GM23248 (cell line): Measurements from ENCODE around the gene MACROD2. TPM values are rescaled to one million over a fixed set of nuclear protein-coding genes. Genes with fewer than 3 reads are reported as not detected.

Source experiments
- DNase-seq: peaks from one replicate; pipeline ENCODE4 v3.0.0-alpha.2; 2015
- H2AFZ ChIP-seq: fragments of 200-600 bp; sonication (generic); 2 replicates; pipeline ENCODE4 v1.6.1; 2016; ENCODE audit warnings: antibody characterized with exemption
- H3F3A ChIP-seq: fragments of 200-600 bp; sonication (generic); 2 replicates; pipeline ENCODE4 v1.6.1; 2016; ENCODE audit warnings: mild to moderate bottlenecking, antibody characterized with exemption, mixed run types; ENCODE audit not compliant: insufficient read depth
- H3K27ac ChIP-seq: fragments of 200-600 bp; sonication (generic); 2 replicates; pipeline ENCODE4 v1.5.1; 2016; ENCODE audit warnings: mild to moderate bottlenecking
- H3K27me3 ChIP-seq: fragments of 200-600 bp; sonication (generic); replicated peaks from 2 replicates; pipeline ENCODE4 v1.6.1; 2016; ENCODE audit warnings: mild to moderate bottlenecking; ENCODE audit not compliant: insufficient read depth
- H3K36me3 ChIP-seq: fragments of 200-600 bp; sonication (generic); 2 replicates; pipeline ENCODE4 v1.6.1; 2016; ENCODE audit warnings: low read depth, mild to moderate bottlenecking
- H3K4me1 ChIP-seq: fragments of 200-600 bp; sonication (generic); 2 replicates; pipeline ENCODE4 v1.6.1; 2016; ENCODE audit warnings: mild to moderate bottlenecking; ENCODE audit not compliant: insufficient read depth
- H3K4me2 ChIP-seq: fragments of 200-600 bp; sonication (generic); one replicate; pipeline ENCODE4 v1.6.1; 2016; ENCODE audit warnings: mild to moderate bottlenecking; ENCODE audit not compliant: unreplicated experiment
- H3K4me3 ChIP-seq: fragments of 200-600 bp; sonication (generic); 2 replicates; pipeline ENCODE4 v1.5.1; 2016; ENCODE audit warnings: mild to moderate bottlenecking
- H3K79me2 ChIP-seq: fragments of 200-600 bp; sonication (generic); 2 replicates; pipeline ENCODE4 v1.6.1; 2016; ENCODE audit warnings: mild to moderate bottlenecking; ENCODE audit not compliant: insufficient read depth
- H3K9ac ChIP-seq: fragments of 200-600 bp; sonication (generic); 2 replicates; pipeline ENCODE4 v1.6.1; 2016; ENCODE audit warnings: mild to moderate bottlenecking
- H3K9me2 ChIP-seq: fragments of 200-600 bp; sonication (generic); 2 replicates; pipeline ENCODE4 v1.6.1; 2016; ENCODE audit warnings: mixed run types, mild to moderate bottlenecking, moderate library complexity; ENCODE audit not compliant: insufficient read depth
- H3K9me3 ChIP-seq: fragments of 200-600 bp; sonication (generic); one replicate; pipeline ENCODE4 v1.6.1; 2017; ENCODE audit warnings: low read depth
- H4K20me1 ChIP-seq: fragments of 200-600 bp; sonication (generic); 2 replicates; pipeline ENCODE4 v1.6.0; 2016; ENCODE audit not compliant: insufficient read depth
- EZH2 ChIP-seq: fragments of 200-600 bp; sonication (generic); IDR thresholded peaks from 2 replicates; pipeline ENCODE4 v1.6.1; 2018; ENCODE audit warnings: antibody characterized with exemption, mild to moderate bottlenecking; ENCODE audit not compliant: insufficient read depth, poor library complexity, severe bottlenecking
- EZH2phosphoT487 ChIP-seq: fragments of 200-600 bp; sonication (generic); IDR thresholded peaks from 2 replicates; pipeline ENCODE4 v1.6.1; 2018; ENCODE audit warnings: antibody characterized with exemption, moderate library complexity, mild to moderate bottlenecking, low read depth; ENCODE audit not compliant: insufficient read depth
- WGBS, 2 experiments: methylation state at CpG; one replicate each; pipeline ENCODE4 v1.1.6; 2015 to 2017; ENCODE audit warnings: low lambda C conversion rate in 2 of 2, low coverage in 1 of 2; ENCODE audit errors: missing lambda C conversion rate in 2 of 2; 5-methylcytosine and 5-hydroxymethylcytosine counted together
- in situ Hi-C: fragments of 300-500 bp; cut with MboI; formaldehyde crosslinking; loops from 2 replicates; pipeline ENCODE4 v1.15.0; 2020
- polyA plus RNA-seq: library from polyadenylated mRNA; unstranded; fragments of >200 nt; fragmentation: Nextera tagmentation; extraction: Ambion mirVana; gene quantifications from 2 replicates; pipeline ENCODE4 v1.2.1, GENCODE V29; 2016
- total RNA-seq: library from RNA; depleted of rRNA; stranded (reverse); fragments of >200 nt; shearing (Covaris generic); gene quantifications from 2 replicates; pipeline ENCODE4 v1.2.3, GENCODE V29; 2014

Gene MACROD2
- total and polyA plus RNA-seq, 2 experiments from 2014 or later = 1.1 to 3.1 TPM

DNA sequence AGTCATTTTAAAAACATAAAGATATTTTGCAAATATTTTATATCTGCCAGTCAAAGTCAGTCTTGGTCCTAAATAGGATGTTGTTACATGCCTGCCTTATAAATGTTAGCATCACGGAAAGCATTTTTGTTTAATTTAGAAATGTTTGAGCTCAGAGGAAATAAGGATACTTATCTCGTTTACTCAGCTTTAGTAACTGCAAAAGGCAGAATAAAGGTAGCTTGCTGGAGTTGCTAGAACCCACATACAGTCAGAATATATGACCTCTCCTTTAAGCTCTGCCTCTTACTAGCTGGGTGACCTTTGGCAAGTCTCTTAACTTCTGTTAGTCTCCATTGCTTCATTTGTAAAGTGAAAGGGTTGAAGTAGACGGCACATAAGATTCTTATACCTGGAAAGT, 1710.7 kb downstream of the MACROD2 start:
- Histone ChIP-seq H3K27me3 (no peaks in the 10 kb centered on the region), H3F3A (peaks cover 11% of the 10 kb centered on the region), H3K4me3 (no peak overlapping the region), H4K20me1 (no peaks in the 10 kb centered on the region), H3K79me2 (no peaks in the 10 kb centered on the region), H3K4me1 (peaks cover 14% of the 10 kb centered on the region), H3K4me2 (no peak overlapping the region), H2AFZ (no peak overlapping the region), H3K9me2 (no peaks in the 10 kb centered on the region), H3K36me3 (no peaks in the 10 kb centered on the region), H3K9me3 (no peaks in the 10 kb centered on the region), H3K9ac (no peak overlapping the region), H3K27ac (no peak overlapping the region)
- TF ChIP-seq EZH2 (no peak), EZH2phosphoT487 (no peak)
- WGBS, 2 experiments = 74 to 76% methylated on average over 3 of the region's 3 CpGs
- no peak for DNase-seq
- in situ Hi-C loops = no loop called here

DNA sequence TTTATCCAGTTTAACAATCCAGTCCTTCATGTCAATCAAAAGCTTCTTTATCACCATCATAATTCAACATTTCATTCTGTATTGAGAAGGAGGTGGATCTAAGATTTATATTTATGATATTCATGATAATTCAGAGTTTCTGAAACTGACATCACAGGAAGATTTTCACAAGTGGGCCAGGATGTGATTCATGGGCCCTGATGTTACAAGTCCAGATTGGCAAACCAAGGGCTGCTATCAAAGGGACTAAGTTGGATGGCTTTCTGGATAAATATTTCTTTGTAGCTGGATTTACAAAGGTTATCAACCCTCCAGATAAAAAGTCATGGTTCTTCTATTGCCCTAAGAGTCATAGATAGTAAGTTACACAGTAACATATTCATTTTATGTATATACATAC, 1711.4 kb downstream of the MACROD2 start:
- in situ Hi-C loops = no loop called here
- Histone ChIP-seq H3K27me3 (no peaks in the 10 kb centered on the region), H3K9ac (no peak overlapping the region), H3K4me1 (peaks cover 14% of the 10 kb centered on the region), H3K36me3 (no peaks in the 10 kb centered on the region), H3K4me2 (no peak overlapping the region), H3K9me3 (no peaks in the 10 kb centered on the region), H4K20me1 (no peaks in the 10 kb centered on the region), H3K79me2 (no peaks in the 10 kb centered on the region), H3K4me3 (no peak overlapping the region), H3K27ac (no peak overlapping the region), H3F3A (peaks cover 11% of the 10 kb centered on the region), H2AFZ (no peak overlapping the region), H3K9me2 (no peaks in the 10 kb centered on the region)
- peak; percentile 22 for DNase-seq
- no peak for TF ChIP-seq EZH2phosphoT487
- no peak for TF ChIP-seq EZH2

DNA sequence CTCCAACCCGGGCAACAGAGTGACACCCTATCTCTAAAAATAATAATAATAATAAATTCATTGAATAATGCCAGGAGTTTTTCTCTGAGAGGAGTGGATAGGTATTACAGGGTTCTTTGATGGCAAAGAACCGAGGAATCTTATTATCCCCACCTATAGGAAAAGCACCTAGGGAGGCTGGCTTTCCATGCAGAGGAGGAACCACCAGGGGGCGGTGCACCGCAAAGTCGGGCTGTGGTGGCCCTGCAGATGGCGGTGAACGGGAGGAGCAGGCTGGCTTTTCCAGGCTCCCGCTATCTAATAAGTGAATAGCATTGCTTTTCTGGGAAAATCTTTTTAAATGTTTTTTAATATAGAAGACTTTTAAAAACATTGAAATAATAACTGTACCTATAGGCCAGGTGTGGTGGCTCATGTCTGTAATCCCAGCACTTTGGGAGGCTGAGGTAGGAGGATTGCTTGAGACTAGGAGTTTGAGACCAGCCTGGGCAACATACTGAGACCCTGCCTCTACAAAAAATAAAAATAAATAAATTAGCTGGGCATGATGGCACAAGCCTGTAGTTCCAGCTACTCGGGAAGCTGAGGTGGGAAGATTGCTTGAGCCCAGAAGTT, 1713.8 kb downstream of the MACROD2 start:
- no peaks in the 10 kb centered on the region for H3K9me3 ChIP-seq
- no peak for TF ChIP-seq EZH2phosphoT487
- no peak for TF ChIP-seq EZH2
- no peaks in the 10 kb centered on the region for H3K27me3 ChIP-seq
- no peaks in the 10 kb centered on the region for H3K36me3 ChIP-seq
- peak; percentile 24 for DNase-seq
- H3K4me3 ChIP-seq = no peak overlapping the region
- no peak overlapping the region for H3K4me2 ChIP-seq
- WGBS, 2 experiments = 59 to 71% methylated on average over 9 of the region's 9 CpGs
- H3K9ac ChIP-seq = no peak overlapping the region
- H2AFZ ChIP-seq = no peak overlapping the region
- H3K79me2 ChIP-seq = no peaks in the 10 kb centered on the region
- no peaks in the 10 kb centered on the region for H3K9me2 ChIP-seq
- in situ Hi-C loops = no loop called here
- H3K4me1 ChIP-seq = peaks cover 5% of the 10 kb centered on the region; the same call in 1 of the 2 replicates
- H4K20me1 ChIP-seq = no peaks in the 10 kb centered on the region
- H3K27ac ChIP-seq = no peak overlapping the region
- no peaks in the 10 kb centered on the region for H3F3A ChIP-seq

DNA sequence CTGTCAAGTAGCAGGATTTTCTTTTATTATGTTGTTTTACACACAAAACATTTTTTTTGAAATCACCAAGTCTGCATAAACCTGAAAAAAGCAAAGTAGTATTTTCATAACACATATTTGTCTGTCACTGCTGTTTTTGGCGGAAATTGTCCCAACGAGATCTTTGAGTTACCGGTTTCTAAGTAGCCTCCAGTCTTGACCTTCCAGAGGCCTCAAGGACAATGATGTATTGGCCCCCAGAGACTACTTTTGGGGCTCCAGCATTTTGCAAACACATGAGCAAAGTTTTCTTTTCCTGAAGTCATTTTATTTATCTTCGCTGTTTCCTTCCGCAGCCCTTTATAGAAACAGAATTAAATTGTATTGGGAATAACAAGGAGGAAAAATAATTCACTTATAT, 1715.3 kb downstream of the MACROD2 start:
- WGBS, 2 experiments = 94 to 96% methylated on average over 5 of the region's 5 CpGs
- no peak overlapping the region for H3K4me3 ChIP-seq
- no peaks in the 10 kb centered on the region for H3K27me3 ChIP-seq
- in situ Hi-C loops = no loop called here
- H2AFZ ChIP-seq = no peak overlapping the region
- no peak overlapping the region for H3K4me2 ChIP-seq
- no peaks in the 10 kb centered on the region for H3K9me2 ChIP-seq
- TF ChIP-seq EZH2 = no peak
- TF ChIP-seq EZH2phosphoT487 = no peak
- H3K4me1 ChIP-seq = peaks cover 5% of the 10 kb centered on the region; the same call in 1 of the 2 replicates
- H3K9me3 ChIP-seq = no peaks in the 10 kb centered on the region
- no peaks in the 10 kb centered on the region for H4K20me1 ChIP-seq
- no peaks in the 10 kb centered on the region for H3F3A ChIP-seq
- no peak for DNase-seq
- no peaks in the 10 kb centered on the region for H3K36me3 ChIP-seq
- H3K9ac ChIP-seq = no peak overlapping the region
- no peaks in the 10 kb centered on the region for H3K79me2 ChIP-seq
- H3K27ac ChIP-seq = no peak overlapping the region

DNA sequence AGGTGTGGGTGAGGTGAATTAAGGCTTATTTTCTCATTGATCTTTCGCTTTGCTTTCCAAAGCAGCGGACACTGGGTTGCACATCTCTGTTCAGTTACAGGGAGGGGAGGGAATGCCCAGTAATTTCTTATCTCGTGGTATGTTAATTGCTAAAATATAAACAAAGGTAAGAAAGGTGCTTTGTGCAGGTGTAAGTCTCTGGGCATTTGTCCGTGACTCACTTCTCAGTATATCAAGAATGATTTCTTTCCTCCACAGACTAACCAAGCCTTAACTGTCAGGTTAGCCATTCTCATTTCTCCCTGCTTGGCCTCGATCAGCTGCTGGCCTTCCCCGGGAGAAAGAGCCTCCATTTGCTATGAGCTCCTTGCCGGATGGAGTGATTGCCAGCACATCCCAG, 1715.9 kb downstream of the MACROD2 start:
- Histone ChIP-seq H3K9me2 (no peaks in the 10 kb centered on the region), H3K27me3 (no peaks in the 10 kb centered on the region), H3K36me3 (no peaks in the 10 kb centered on the region), H3K4me1 (peaks cover 5% of the 10 kb centered on the region; the same call in 1 of the 2 replicates), H3K9ac (no peak overlapping the region), H4K20me1 (no peaks in the 10 kb centered on the region), H3K4me2 (no peak overlapping the region), H3K79me2 (no peaks in the 10 kb centered on the region), H3F3A (no peaks in the 10 kb centered on the region), H3K9me3 (no peaks in the 10 kb centered on the region), H2AFZ (no peak overlapping the region), H3K4me3 (no peak overlapping the region), H3K27ac (no peak overlapping the region)
- in situ Hi-C loops = no loop called here
- WGBS, 2 experiments = 81 to 91% methylated on average over 7 of the region's 7 CpGs
- no peak for DNase-seq
- TF ChIP-seq EZH2phosphoT487 (no peak), EZH2 (no peak)
